COLO829 (cell line): Measurements from ENCODE around the gene PHACTR3.
"Not testable (repeated sequence)": the region's sequence is repeated elsewhere in the genome, so short reads cannot be mapped to it uniquely, and the experiment has no call there.

ENCODE experiments used
- DNase-seq: peaks from one replicate; pipeline ENCODE4 v3.0.0; 2012; ENCODE audit warnings: low spot score

The PHACTR3 gene

GRCh38 chr20:59829054-59829785 lies 224.9 kb downstream of the PHACTR3 start:
- no peak for DNase-seq

- DNase-seq = no peak
Observed at GRCh38 chr20:59829786-59830664, 225.7 kb downstream of the PHACTR3 start.

- no peak for DNase-seq
Observed at GRCh38 chr20:59830665-59831023, 226.3 kb downstream of the PHACTR3 start.

GRCh38 chr20:59831024-59831915 lies 226.9 kb downstream of the PHACTR3 start:
- DNase-seq = no peak

- no peak for DNase-seq
Observed at GRCh38 chr20:59831916-59832270, 227.6 kb downstream of the PHACTR3 start.

GRCh38 chr20:59832406-59833363 lies 228.3 kb downstream of the PHACTR3 start:
- no peak for DNase-seq

- peak; percentile 18 for DNase-seq
Observed at GRCh38 chr20:59835057-59835447, 230.7 kb downstream of the PHACTR3 start.

- peak; percentile 47 for DNase-seq
Observed at GRCh38 chr20:59835448-59836395, 231.4 kb downstream of the PHACTR3 start.

- no peak for DNase-seq
Observed at GRCh38 chr20:59836767-59837166, 232.4 kb downstream of the PHACTR3 start.

GRCh38 chr20:59837623-59838394 lies 233.5 kb downstream of the PHACTR3 start:
- no peak for DNase-seq

GRCh38 chr20:59839400-59839799 lies 235.1 kb downstream of the PHACTR3 start:
- DNase-seq = no peak

- DNase-seq = no peak
Observed at GRCh38 chr20:59845472-59845871, 241.1 kb downstream of the PHACTR3 start.

- DNase-seq = no peak
Observed at GRCh38 chr20:59848182-59848581, 243.8 kb downstream of the PHACTR3 start.

- DNase-seq = peak; percentile 40
Observed at GRCh38 chr20:59850018-59850641, 245.8 kb downstream of the PHACTR3 start.

GRCh38 chr20:59856526-59856925 lies 252.2 kb downstream of the PHACTR3 start:
- DNase-seq = not testable (repeated sequence)

GRCh38 chr20:59856941-59857340 lies 252.6 kb downstream of the PHACTR3 start:
- not testable (repeated sequence) for DNase-seq

GRCh38 chr20:59857966-59858365 lies 253.6 kb downstream of the PHACTR3 start:
- no peak for DNase-seq

- no peak for DNase-seq
Observed at GRCh38 chr20:59858425-59858824, 254.1 kb downstream of the PHACTR3 start.

- DNase-seq = no peak
Observed at GRCh38 chr20:59861401-59861800, 257.1 kb downstream of the PHACTR3 start.
